Mammary epithelial cell (primary cell): ENCODE measurements around the gene RALGAPA1.

ENCODE experiments used
- EZH2 ChIP-seq: IDR thresholded peaks from 2 replicates; pipeline ENCODE4 v1.6.1; 2012; ENCODE audit warnings: low read length, inconsistent platforms, borderline replicate concordance
- TF ChIP-seq, protein P1 (sequence below), 2 donors: IDR thresholded peaks in 1 of 2; conservative IDR thresholded peaks in 1 of 2; 2 replicates each; pipeline ENCODE4 v1.5.1; 2011 to 2012; ENCODE audit warnings: inconsistent platforms in 2 of 2, low read length in 2 of 2, mild to moderate bottlenecking in 2 of 2, control low read depth in 1 of 2, low read depth in 1 of 2; ENCODE audit not compliant: insufficient read depth in 1 of 2; ENCODE audit errors: extremely low read depth in 1 of 2

- TF ChIP-seq, protein P1, sequence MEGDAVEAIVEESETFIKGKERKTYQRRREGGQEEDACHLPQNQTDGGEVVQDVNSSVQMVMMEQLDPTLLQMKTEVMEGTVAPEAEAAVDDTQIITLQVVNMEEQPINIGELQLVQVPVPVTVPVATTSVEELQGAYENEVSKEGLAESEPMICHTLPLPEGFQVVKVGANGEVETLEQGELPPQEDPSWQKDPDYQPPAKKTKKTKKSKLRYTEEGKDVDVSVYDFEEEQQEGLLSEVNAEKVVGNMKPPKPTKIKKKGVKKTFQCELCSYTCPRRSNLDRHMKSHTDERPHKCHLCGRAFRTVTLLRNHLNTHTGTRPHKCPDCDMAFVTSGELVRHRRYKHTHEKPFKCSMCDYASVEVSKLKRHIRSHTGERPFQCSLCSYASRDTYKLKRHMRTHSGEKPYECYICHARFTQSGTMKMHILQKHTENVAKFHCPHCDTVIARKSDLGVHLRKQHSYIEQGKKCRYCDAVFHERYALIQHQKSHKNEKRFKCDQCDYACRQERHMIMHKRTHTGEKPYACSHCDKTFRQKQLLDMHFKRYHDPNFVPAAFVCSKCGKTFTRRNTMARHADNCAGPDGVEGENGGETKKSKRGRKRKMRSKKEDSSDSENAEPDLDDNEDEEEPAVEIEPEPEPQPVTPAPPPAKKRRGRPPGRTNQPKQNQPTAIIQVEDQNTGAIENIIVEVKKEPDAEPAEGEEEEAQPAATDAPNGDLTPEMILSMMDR (conservative IDR thresholded peaks at IDR 0.05 in 1 of 2, IDR thresholded peaks at IDR 0.05 in 1 of 2; ENCODE audit: extremely low read depth in 1 of 2, insufficient read depth in 1 of 2, low read depth in 1 of 2, low read length in 2 of 2) = no peak
- TF ChIP-seq EZH2 = no peak
Measured at GRCh38 chr14:35512765-35513164, 296.3 kb downstream of the RALGAPA1 start.
